Keratinocyte (primary cell): ENCODE results near the gene RIMS4. TPM values are rescaled to one million over a fixed set of nuclear protein-coding genes. Genes with fewer than 3 reads are reported as not detected.

Experiments used
- DNase-seq: peaks from one replicate; pipeline ENCODE4 v3.0.0-alpha.2; 2011; ENCODE audit warnings: low read depth, missing footprints, low spot score
- FAIRE-seq: peaks from 2 replicates; lab custom pipeline; 2011; peaks lifted over from hg19 to GRCh38; lab: Jason Lieb, UNC
- H2AFZ ChIP-seq: 2 replicates; pipeline ENCODE4 v1.6.0; 2012; ENCODE audit warnings: low read length, control low read depth, inconsistent platforms; ENCODE audit not compliant: control insufficient read depth
- H3K27ac ChIP-seq: 2 replicates; pipeline ENCODE4 v1.5.1; 2011; ENCODE audit warnings: low read length; ENCODE audit not compliant: control insufficient read depth, insufficient read depth
- H3K27me3 ChIP-seq: 3 replicates; pipeline ENCODE4 v1.6.0; 2011; ENCODE audit warnings: low read length; ENCODE audit not compliant: control insufficient read depth, insufficient read depth; ENCODE audit errors: extremely low read depth
- H3K36me3 ChIP-seq, 2 experiments: 2 replicates in 1 of 2; 3 replicates in 1 of 2; pipeline ENCODE4 v1.5.1; 2011; ENCODE audit warnings: low read length in 2 of 2, mild to moderate bottlenecking in 1 of 2; ENCODE audit not compliant: control insufficient read depth in 2 of 2, insufficient read depth in 2 of 2; ENCODE audit errors: extremely low read depth in 1 of 2
- H3K4me1 ChIP-seq: 3 replicates; pipeline ENCODE4 v1.5.1; 2011; ENCODE audit warnings: low read length; ENCODE audit not compliant: control insufficient read depth, insufficient read depth; ENCODE audit errors: extremely low read depth
- H3K4me2 ChIP-seq: 3 replicates; pipeline ENCODE4 v1.6.0; 2011; ENCODE audit warnings: low read depth, low read length; ENCODE audit not compliant: control insufficient read depth, insufficient read depth; ENCODE audit errors: extremely low read depth
- H3K4me3 ChIP-seq, 3 experiments: fragments of 200-600 bp in 1 of 3; sonication (generic) in 1 of 3; 2 replicates in 2 of 3; 3 replicates in 1 of 3; pipeline ENCODE4 v1.5.1; 2011 to 2016; ENCODE audit warnings: low read length in 3 of 3, mild to moderate bottlenecking in 3 of 3, control low read depth in 2 of 3, inconsistent platforms in 1 of 3, low read depth in 1 of 3, mixed read lengths in 1 of 3, mixed run types in 1 of 3, moderate library complexity in 1 of 3; ENCODE audit not compliant: control insufficient read depth in 2 of 3, insufficient read depth in 2 of 3; ENCODE audit errors: extremely low read depth in 1 of 3
- H3K79me2 ChIP-seq: 2 replicates; pipeline ENCODE4 v1.6.0; 2012; ENCODE audit warnings: low read length; ENCODE audit not compliant: control insufficient read depth, insufficient read depth
- H3K9ac ChIP-seq: 3 replicates; pipeline ENCODE4 v1.6.0; 2011; ENCODE audit warnings: low read length; ENCODE audit not compliant: control insufficient read depth, insufficient read depth; ENCODE audit errors: extremely low read depth
- H3K9me1 ChIP-seq: 3 replicates; pipeline ENCODE4 v1.6.0; 2011; ENCODE audit warnings: low read length; ENCODE audit not compliant: control insufficient read depth, insufficient read depth; ENCODE audit errors: extremely low read depth
- H3K9me3 ChIP-seq: 2 replicates; pipeline ENCODE4 v1.5.1; 2012; ENCODE audit warnings: low read depth, low read length; ENCODE audit not compliant: control insufficient read depth
- H4K20me1 ChIP-seq: 3 replicates; pipeline ENCODE4 v1.6.0; 2011; ENCODE audit warnings: low read length; ENCODE audit not compliant: control insufficient read depth, insufficient read depth; ENCODE audit errors: extremely low read depth
- EZH2 ChIP-seq: IDR thresholded peaks from one replicate; pipeline ENCODE4 v1.6.1; 2012; ENCODE audit warnings: inconsistent platforms, mild to moderate bottlenecking, low read length, moderate library complexity
- dilution Hi-C: fragments of 300-500 bp; cut with MboI; formaldehyde crosslinking; loops from one replicate; pipeline ENCODE4 v1.7.0; 2020; ENCODE audit warnings: low sequenced_read_pairs; ENCODE audit not compliant: extremely low pct_ligation_motif_present
- polyA plus RNA-seq, 5 experiments: library from polyadenylated mRNA; depleted of rRNA in 3 of 5; stranded (reverse) in 3 of 5; stranded (forward) in 1 of 5; unstranded in 1 of 5; fragments of >200 nt; gene quantifications; 1 replicate in 1 of 5; 2 replicates in 3 of 5; 3 replicates in 1 of 5; pipeline versions ENCODE4 v1.2.1 to v1.2.3, GENCODE V29; 2011 to 2012; ENCODE audit warnings: missing spikeins in 2 of 5, low read depth in 1 of 5, low replicate concordance in 1 of 5
- TF ChIP-seq, protein P1 (sequence below), 3 experiments: IDR thresholded peaks in 1 of 3; conservative IDR thresholded peaks in 1 of 3; optimal IDR thresholded peaks in 1 of 3; 2 replicates in 2 of 3; 3 replicates in 1 of 3; pipeline versions ENCODE3 to v1.5.1; 2011; ENCODE audit warnings: low read length in 3 of 3, mild to moderate bottlenecking in 3 of 3, moderate library complexity in 2 of 3, control low read depth in 1 of 3, inconsistent platforms in 1 of 3; ENCODE audit not compliant: insufficient read depth in 2 of 3; ENCODE audit errors: extremely low read depth in 1 of 3

RIMS4 gene
- polyA plus RNA-seq, 1 donor (not counting 4 experiments of a cell fraction or from before 2014, with no cell fraction given) = not detected

GRCh38 chr20:44807684-44808056 lies 2.7 kb downstream of the RIMS4 start:
- Histone ChIP-seq H3K4me3 (no peak overlapping the region), H3K4me2 (no peak overlapping the region), H3K27me3 (peaks cover 64% of the 10 kb centered on the region), H3K4me1 (no peaks in the 10 kb centered on the region), H3K9me1 (no peaks in the 10 kb centered on the region), H4K20me1 (no peaks in the 10 kb centered on the region), H3K9me3 (peaks cover 5% of the 10 kb centered on the region), H3K9ac (no peak overlapping the region), H3K79me2 (no peaks in the 10 kb centered on the region), H3K27ac (no peak overlapping the region), H3K36me3 (no peaks in the 10 kb centered on the region), H2AFZ (no peak overlapping the region)
- no peak for FAIRE-seq
- dilution Hi-C loops = no loop called here
- no peak for DNase-seq
- TF ChIP-seq, protein P1, sequence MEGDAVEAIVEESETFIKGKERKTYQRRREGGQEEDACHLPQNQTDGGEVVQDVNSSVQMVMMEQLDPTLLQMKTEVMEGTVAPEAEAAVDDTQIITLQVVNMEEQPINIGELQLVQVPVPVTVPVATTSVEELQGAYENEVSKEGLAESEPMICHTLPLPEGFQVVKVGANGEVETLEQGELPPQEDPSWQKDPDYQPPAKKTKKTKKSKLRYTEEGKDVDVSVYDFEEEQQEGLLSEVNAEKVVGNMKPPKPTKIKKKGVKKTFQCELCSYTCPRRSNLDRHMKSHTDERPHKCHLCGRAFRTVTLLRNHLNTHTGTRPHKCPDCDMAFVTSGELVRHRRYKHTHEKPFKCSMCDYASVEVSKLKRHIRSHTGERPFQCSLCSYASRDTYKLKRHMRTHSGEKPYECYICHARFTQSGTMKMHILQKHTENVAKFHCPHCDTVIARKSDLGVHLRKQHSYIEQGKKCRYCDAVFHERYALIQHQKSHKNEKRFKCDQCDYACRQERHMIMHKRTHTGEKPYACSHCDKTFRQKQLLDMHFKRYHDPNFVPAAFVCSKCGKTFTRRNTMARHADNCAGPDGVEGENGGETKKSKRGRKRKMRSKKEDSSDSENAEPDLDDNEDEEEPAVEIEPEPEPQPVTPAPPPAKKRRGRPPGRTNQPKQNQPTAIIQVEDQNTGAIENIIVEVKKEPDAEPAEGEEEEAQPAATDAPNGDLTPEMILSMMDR (optimal IDR thresholded peaks at IDR 0.05 in 1 of 3, IDR thresholded peaks at IDR 0.05 in 1 of 3, conservative IDR thresholded peaks at IDR 0.05 in 1 of 3; ENCODE audit: extremely low read depth in 1 of 3, insufficient read depth in 2 of 3, low read length in 3 of 3) = no peak
- no peak for TF ChIP-seq EZH2

DNA sequence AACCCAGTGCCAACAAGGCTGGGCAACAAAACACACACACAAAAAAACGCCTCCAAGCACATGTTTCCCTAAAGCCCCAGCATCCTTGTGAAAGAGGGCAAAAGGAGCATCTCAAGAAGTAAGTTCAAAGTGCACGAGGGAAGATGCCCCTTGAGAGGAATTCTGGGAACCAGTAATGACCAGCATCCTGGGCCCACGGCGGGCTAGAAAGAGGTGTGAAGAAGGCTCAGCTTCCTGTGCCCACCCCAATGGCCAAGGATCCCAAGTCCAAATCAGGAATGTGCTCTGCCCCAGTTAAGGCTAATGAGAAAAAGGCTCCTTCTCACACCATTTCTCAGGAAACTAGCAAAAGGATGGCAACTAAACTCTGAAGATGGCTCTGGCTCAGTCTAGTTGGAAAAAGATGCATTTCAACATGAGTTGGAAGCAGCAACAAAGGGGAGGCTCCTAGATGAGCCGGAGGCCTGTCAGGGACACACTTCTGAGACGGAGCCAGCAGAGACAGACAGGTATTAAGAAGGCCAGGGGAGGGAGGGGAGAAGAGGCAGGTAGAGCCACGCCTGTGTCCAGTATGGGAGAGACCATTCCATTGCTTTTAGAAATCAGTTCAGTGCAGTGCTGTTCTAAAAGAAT lies 3.2 kb downstream of the RIMS4 start:
- TF ChIP-seq EZH2 = no peak
- TF ChIP-seq, protein P1 (optimal IDR thresholded peaks at IDR 0.05 in 1 of 3, IDR thresholded peaks at IDR 0.05 in 1 of 3, conservative IDR thresholded peaks at IDR 0.05 in 1 of 3; ENCODE audit: extremely low read depth in 1 of 3, insufficient read depth in 2 of 3, low read length in 3 of 3) = no peak
- dilution Hi-C loops = no loop called here

More for the DNA sequence above, 3.2 kb downstream of the RIMS4 start:
- no peaks in the 10 kb centered on the region for H3K79me2 ChIP-seq
- H3K4me3 ChIP-seq = no peak overlapping the region
- no peaks in the 10 kb centered on the region for H3K4me1 ChIP-seq
- H2AFZ ChIP-seq = no peak overlapping the region
- peaks cover 5% of the 10 kb centered on the region for H3K9me3 ChIP-seq
- H4K20me1 ChIP-seq = no peaks in the 10 kb centered on the region
- peaks cover 59% of the 10 kb centered on the region for H3K27me3 ChIP-seq
- H3K27ac ChIP-seq = no peak overlapping the region
- no peak overlapping the region for H3K9ac ChIP-seq
- no peaks in the 10 kb centered on the region for H3K9me1 ChIP-seq
- DNase-seq (no peak), FAIRE-seq (no peak)
- no peaks in the 10 kb centered on the region for H3K36me3 ChIP-seq
- H3K4me2 ChIP-seq = no peak overlapping the region
